ENCODE results near the gene MTM1. TPM values are rescaled to one million over a fixed set of nuclear protein-coding genes. Genes with fewer than 3 reads are reported as not detected.

MTM1 gene
- polyA plus RNA-seq, 3 donors, result 6.5 to 23.4 (median 17.0) TPM

DNA sequence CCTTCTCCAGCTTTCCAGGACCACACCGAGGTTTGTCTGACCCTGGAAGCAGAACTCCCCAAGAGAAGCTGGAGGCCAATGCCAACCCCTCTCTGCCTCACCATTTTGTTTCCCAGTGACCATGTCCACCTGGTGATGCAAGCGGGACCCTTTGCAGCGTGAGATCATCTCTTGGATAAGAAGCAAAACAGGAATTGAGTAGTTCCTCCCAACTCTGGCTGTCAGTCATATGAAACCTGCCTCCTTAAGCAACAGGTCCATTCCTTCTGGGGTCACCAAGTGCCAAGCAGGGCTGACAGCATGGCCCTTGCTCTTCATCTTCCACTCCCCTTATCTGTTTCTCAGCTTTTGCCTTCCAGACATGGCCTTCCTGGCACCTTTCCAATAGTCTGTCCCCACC is 41.3 kb upstream of the MTM1 start:
- peaks cover 8% of the 10 kb centered on the region for H3K4me1 Mint-ChIP-seq
- H3K9me3 Mint-ChIP-seq, result peaks cover 0 to 4% (median 0%) of the 10 kb centered on the region in 7 donors
- no peaks in the 10 kb centered on the region for H3K36me3 Mint-ChIP-seq
- Histone ChIP-seq H3K9ac (ENCODE audit: insufficient read depth, low read length, poor library complexity, severe bottlenecking) (no peak overlapping the region), H3K27me3 (ENCODE audit: control insufficient read depth in 2 of 2, insufficient read depth in 2 of 2, low read length in 2 of 2) (no peaks in the 10 kb centered on the region), H3K36me3 (replicated peaks in 1 of 2; ENCODE audit: control insufficient read depth in 1 of 2, insufficient read depth in 2 of 2, low read length in 2 of 2) (no peaks in the 10 kb centered on the region), H2AFZ (ENCODE audit: insufficient read depth, low read depth, low read length, poor library complexity, severe bottlenecking) (no peak overlapping the region), H3K27ac (ENCODE audit: low read depth in 1 of 2, low read length in 2 of 2) (no peak overlapping the region), H3K79me2 (ENCODE audit: insufficient read depth, low read length) (no peaks in the 10 kb centered on the region), H3K4me3 (replicated peaks in 1 of 3; ENCODE audit: low read depth in 2 of 3, low read length in 3 of 3) (no peak overlapping the region), H3K9me3 (replicated peaks in 1 of 2; ENCODE audit: control insufficient read depth in 1 of 2, insufficient read depth in 1 of 2, low read length in 2 of 2) (no peaks in the 10 kb centered on the region), H4K20me1 (ENCODE audit: insufficient read depth, low read length) (no peaks in the 10 kb centered on the region), H3K4me2 (replicated peaks; ENCODE audit: extremely low read depth, low read length, poor library complexity, severe bottlenecking) (no peak overlapping the region), H3K4me1 (ENCODE audit: control insufficient read depth in 1 of 2, insufficient read depth in 2 of 2, low read length in 2 of 2) (peaks cover 7 to 10% of the 10 kb centered on the region in 2 donors)
- DNase-seq, result peak; percentile 41 to 75 (median 48)
- intact Hi-C loops (cut with micrococcal nuclease), result no loop called here
- TF ChIP-seq, protein P1, sequence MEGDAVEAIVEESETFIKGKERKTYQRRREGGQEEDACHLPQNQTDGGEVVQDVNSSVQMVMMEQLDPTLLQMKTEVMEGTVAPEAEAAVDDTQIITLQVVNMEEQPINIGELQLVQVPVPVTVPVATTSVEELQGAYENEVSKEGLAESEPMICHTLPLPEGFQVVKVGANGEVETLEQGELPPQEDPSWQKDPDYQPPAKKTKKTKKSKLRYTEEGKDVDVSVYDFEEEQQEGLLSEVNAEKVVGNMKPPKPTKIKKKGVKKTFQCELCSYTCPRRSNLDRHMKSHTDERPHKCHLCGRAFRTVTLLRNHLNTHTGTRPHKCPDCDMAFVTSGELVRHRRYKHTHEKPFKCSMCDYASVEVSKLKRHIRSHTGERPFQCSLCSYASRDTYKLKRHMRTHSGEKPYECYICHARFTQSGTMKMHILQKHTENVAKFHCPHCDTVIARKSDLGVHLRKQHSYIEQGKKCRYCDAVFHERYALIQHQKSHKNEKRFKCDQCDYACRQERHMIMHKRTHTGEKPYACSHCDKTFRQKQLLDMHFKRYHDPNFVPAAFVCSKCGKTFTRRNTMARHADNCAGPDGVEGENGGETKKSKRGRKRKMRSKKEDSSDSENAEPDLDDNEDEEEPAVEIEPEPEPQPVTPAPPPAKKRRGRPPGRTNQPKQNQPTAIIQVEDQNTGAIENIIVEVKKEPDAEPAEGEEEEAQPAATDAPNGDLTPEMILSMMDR (IDR thresholded peaks at IDR 0.05), result no peak
- WGBS (ENCODE audit: insufficient coverage), result 75% methylated on average over 1 of the region's 3 CpGs
- H3K27me3 Mint-ChIP-seq (ENCODE audit: low read depth in 3 of 3), result peaks cover 0 to 4% (median 0%) of the 10 kb centered on the region in 3 donors
- H3K27ac Mint-ChIP-seq, result peak overlapping the region in 4 of 7 donors; percentile 9 to 65 (median 39)
- H3K4me3 Mint-ChIP-seq, result no peak overlapping the region

DNA sequence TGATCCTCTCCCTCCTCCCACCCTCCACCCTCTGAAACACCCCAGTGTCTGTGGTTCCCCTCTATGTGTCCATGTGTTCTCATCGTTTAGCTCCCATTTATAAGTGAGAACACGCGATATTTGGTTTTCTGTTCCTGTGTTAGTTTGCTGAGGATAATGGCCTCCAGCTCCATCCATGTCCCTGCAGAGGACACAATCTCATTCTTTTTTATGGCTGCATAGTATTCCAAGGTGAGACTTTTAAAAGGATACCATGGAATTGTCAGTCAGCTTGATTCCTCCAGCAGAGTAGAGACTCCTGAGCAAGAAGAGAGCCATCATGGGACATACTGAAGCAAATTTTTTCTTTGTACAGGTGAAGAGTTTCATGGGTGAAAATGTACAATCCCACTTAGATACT is 38.8 kb upstream of the MTM1 start:
- Histone ChIP-seq H3K9ac (ENCODE audit: insufficient read depth, low read length, poor library complexity, severe bottlenecking) (no peak overlapping the region), H3K27ac (ENCODE audit: low read depth in 1 of 2, low read length in 2 of 2) (no peak overlapping the region), H3K36me3 (replicated peaks in 1 of 2; ENCODE audit: control insufficient read depth in 1 of 2, insufficient read depth in 2 of 2, low read length in 2 of 2) (no peaks in the 10 kb centered on the region), H3K4me3 (replicated peaks in 1 of 3; ENCODE audit: low read depth in 2 of 3, low read length in 3 of 3) (no peak overlapping the region), H4K20me1 (ENCODE audit: insufficient read depth, low read length) (no peaks in the 10 kb centered on the region), H3K27me3 (ENCODE audit: control insufficient read depth in 2 of 2, insufficient read depth in 2 of 2, low read length in 2 of 2) (no peaks in the 10 kb centered on the region), H2AFZ (ENCODE audit: insufficient read depth, low read depth, low read length, poor library complexity, severe bottlenecking) (no peak overlapping the region), H3K79me2 (ENCODE audit: insufficient read depth, low read length) (no peaks in the 10 kb centered on the region), H3K9me3 (replicated peaks in 1 of 2; ENCODE audit: control insufficient read depth in 1 of 2, insufficient read depth in 1 of 2, low read length in 2 of 2) (no peaks in the 10 kb centered on the region), H3K4me1 (ENCODE audit: control insufficient read depth in 1 of 2, insufficient read depth in 2 of 2, low read length in 2 of 2) (peaks cover 7 to 10% of the 10 kb centered on the region in 2 donors), H3K4me2 (replicated peaks; ENCODE audit: extremely low read depth, low read length, poor library complexity, severe bottlenecking) (no peak overlapping the region)
- Mint-ChIP-seq H3K4me1 (peaks cover 8% of the 10 kb centered on the region), H3K27me3 (ENCODE audit: low read depth in 3 of 3) (peaks cover 2 to 4% (median 3%) of the 10 kb centered on the region in 3 donors), H3K4me3 (no peak overlapping the region), H3K36me3 (no peaks in the 10 kb centered on the region), H3K27ac (peak overlapping the region in 1 of 7 donors; percentile 29), H3K9me3 (peaks cover 0 to 6% (median 4%) of the 10 kb centered on the region in 7 donors)
- TF ChIP-seq, protein P1 (IDR thresholded peaks at IDR 0.05), result no peak
- no peak for DNase-seq
- no CpG with 5 or more reads among the region's 3 CpGs for WGBS (ENCODE audit: insufficient coverage)
- intact Hi-C loops (cut with micrococcal nuclease), result no loop called here

Data from CD14-positive monocyte (primary cell).